Epithelial cell of proximal tubule (primary cell): ENCODE data around the gene GPR87. TPM values are rescaled to one million over a fixed set of nuclear protein-coding genes. Genes with fewer than 3 reads are reported as not detected.

Experiments
- DNase-seq: peaks from one replicate; pipeline ENCODE4 v3.0.0-alpha.2; 2011; ENCODE audit warnings: low read depth
- H3K4me3 ChIP-seq: 2 replicates; pipeline ENCODE4 v1.5.1; 2011; ENCODE audit warnings: low read depth, mild to moderate bottlenecking, low read length
- CTCF ChIP-seq: conservative IDR thresholded peaks from 2 replicates; pipeline ENCODE4 v1.5.1; 2012; ENCODE audit warnings: low read depth, mild to moderate bottlenecking, low read length
- total RNA-seq: library from RNA; depleted of rRNA; stranded (reverse); fragments of >200 nt; gene quantifications from 2 replicates; pipeline ENCODE4 v1.2.3, GENCODE V29; 2015

The GPR87 gene
- total RNA-seq, 1 donor from 2014 or later = 12.0 TPM

GRCh38 chr3:151282921-151283320 is 33.7 kb downstream of the GPR87 start:
- TF ChIP-seq CTCF = peak; percentile 65
- no peak for DNase-seq
- H3K4me3 ChIP-seq = no peak overlapping the region

- TF ChIP-seq CTCF = no peak
- DNase-seq = no peak
- no peak overlapping the region for H3K4me3 ChIP-seq
Measured at GRCh38 chr3:151281671-151282324, 34.8 kb downstream of the GPR87 start.

GRCh38 chr3:151278230-151278629 is 38.4 kb downstream of the GPR87 start, which contains the start of gene P2RY14:
Gene P2RY14, minus strand, starts transcription at chr3:151278542. Its CDS starts 64,226 bp downstream, at chr3:151214316.
- H3K4me3 ChIP-seq = no peak within 1 kb of the TSS
- no peak for TF ChIP-seq CTCF
- no peak for DNase-seq

GRCh38 chr3:151276687-151277042 is 40.0 kb downstream of the GPR87 start:
- no peak for TF ChIP-seq CTCF
- no peak for DNase-seq
- no peak overlapping the region for H3K4me3 ChIP-seq

- no peak for TF ChIP-seq CTCF
- H3K4me3 ChIP-seq = no peak overlapping the region
- DNase-seq = no peak
Measured at GRCh38 chr3:151276038-151276686, 40.5 kb downstream of the GPR87 start.

GRCh38 chr3:151275091-151275490 is 41.5 kb downstream of the GPR87 start:
- TF ChIP-seq CTCF = no peak
- DNase-seq = no peak
- no peak overlapping the region for H3K4me3 ChIP-seq

GRCh38 chr3:151269631-151270030 is 47.0 kb downstream of the GPR87 start:
- no peak overlapping the region for H3K4me3 ChIP-seq
- DNase-seq = no peak
- TF ChIP-seq CTCF = no peak
